Fibroblast of villous mesenchyme (primary cell): ENCODE results near the gene METTL16. TPM values are rescaled to one million over a fixed set of nuclear protein-coding genes. Genes with fewer than 3 reads are reported as not detected.

Experiments used
- DNase-seq: peaks from one replicate; pipeline ENCODE4 v3.0.0-alpha.2; 2010; ENCODE audit warnings: low read depth
- H3K4me3 ChIP-seq: 2 replicates; pipeline ENCODE4 v1.5.1; 2011; ENCODE audit warnings: low read depth, mild to moderate bottlenecking, low read length
- CTCF ChIP-seq: IDR thresholded peaks from 2 replicates; pipeline ENCODE4 v1.5.1; 2012; ENCODE audit warnings: low read depth, mild to moderate bottlenecking, low read length; ENCODE audit not compliant: insufficient read depth
- small RNA-seq: library from RNA; depleted of rRNA; stranded (forward); fragments of <200 nt; gene quantifications from one replicate; pipeline ENCODE3, GENCODE V24; 2012
- total RNA-seq: library from RNA; depleted of rRNA; stranded (reverse); fragments of >200 nt; gene quantifications from 2 replicates; pipeline ENCODE4 v1.2.3, GENCODE V29; 2012

METTL16 gene
- total RNA-seq, 1 donor = 16.8 TPM

- TF ChIP-seq CTCF = no peak
- H3K4me3 ChIP-seq = no peak overlapping the region
- DNase-seq = no peak
Measured at GRCh38 chr17:2371183-2372130, 140.2 kb downstream of the METTL16 start.

- no peak overlapping the region for H3K4me3 ChIP-seq
- DNase-seq = no peak
- TF ChIP-seq CTCF = no peak
Measured at GRCh38 chr17:2370211-2370589, 141.5 kb downstream of the METTL16 start.

GRCh38 chr17:2369551-2370210 is 142.0 kb downstream of the METTL16 start:
- DNase-seq = no peak
- TF ChIP-seq CTCF = peak; percentile 20
- no peak overlapping the region for H3K4me3 ChIP-seq

- DNase-seq = no peak
- no peak for TF ChIP-seq CTCF
- H3K4me3 ChIP-seq = no peak overlapping the region
Measured at GRCh38 chr17:2369039-2369438, 142.6 kb downstream of the METTL16 start.

- no peak overlapping the region for H3K4me3 ChIP-seq
- TF ChIP-seq CTCF = no peak
- no peak for DNase-seq
Measured at GRCh38 chr17:2368359-2368758, 143.3 kb downstream of the METTL16 start.

GRCh38 chr17:2366747-2367494 is 144.8 kb downstream of the METTL16 start:
- H3K4me3 ChIP-seq = no peak overlapping the region
- DNase-seq = no peak
- TF ChIP-seq CTCF = peak; percentile 30

Small RNA genes within 50 kb of the gene (small RNA-seq; reads per million reads assigned to genes)
- not detected for gene AC006435.3
- gene AC006435.4 = not detected
- not detected for gene AC006435.5

Other genes starting within 250 kb of the METTL16 start
- gene SMG6, start 208.1 kb downstream of the METTL16 start, total RNA-seq = 50.5 and 60.6 TPM in 2 replicates
- 20.0 and 35.0 TPM in 2 replicates for gene SRR, start 207.9 kb downstream of the METTL16 start, total RNA-seq
- 45.8 and 48.0 TPM in 2 replicates for gene TSR1, start 175.4 kb downstream of the METTL16 start, total RNA-seq
- gene SGSM2, start 174.4 kb downstream of the METTL16 start, total RNA-seq = 29.6 and 29.8 TPM in 2 replicates
- 7.8 and 11.6 TPM in 2 replicates for gene MNT, start 110.8 kb downstream of the METTL16 start, total RNA-seq
- 101 and 141 TPM in 2 replicates for gene PAFAH1B1, start 81.8 kb upstream of the METTL16 start, total RNA-seq
- gene CLUH, start 199.9 kb upstream of the METTL16 start, total RNA-seq = 36.7 and 42.7 TPM in 2 replicates
- not detected in 2 replicates for gene CCDC92B, start 237.8 kb upstream of the METTL16 start, total RNA-seq